RWPE2 (cell line): ENCODE data around the gene AFAP1.
A peak's percentile ranks its signal among the peaks of the same experiment; 100 is the strongest.

Experiments
- ATAC-seq: fragments of 200-7000 bp; cut with Tn5 transposase; 3 replicates; pipeline ENCODE4 v1.9.1; 2021; ENCODE audit warnings: low read depth
- DNase-seq: peaks from one replicate; pipeline ENCODE4 v3.0.0-alpha.2; 2020; ENCODE audit warnings: low spot score
- H3K27ac ChIP-seq: fragments of 450-650 bp; 2 replicates; pipeline ENCODE4 v1.5.1; 2017; ENCODE audit warnings: mild to moderate bottlenecking; ENCODE audit not compliant: poor library complexity, severe bottlenecking
- H3K27me3 ChIP-seq: fragments of 250-450 bp; sonication (Bioruptor Pico); 2 replicates; pipeline ENCODE4 v1.5.1; 2021; ENCODE audit warnings: mild to moderate bottlenecking, moderate library complexity; ENCODE audit not compliant: insufficient read depth, poor library complexity, severe bottlenecking
- H3K36me3 ChIP-seq: fragments of 250-450 bp; sonication (Bioruptor Pico); 2 replicates; pipeline ENCODE4 v1.5.1; 2020; ENCODE audit warnings: low read depth, mild to moderate bottlenecking, moderate library complexity
- H3K4me1 ChIP-seq: fragments of 250-450 bp; sonication (Bioruptor Pico); 2 replicates; pipeline ENCODE4 v1.5.1; 2021; ENCODE audit warnings: mild to moderate bottlenecking, moderate library complexity; ENCODE audit not compliant: insufficient read depth, poor library complexity, severe bottlenecking
- H3K4me3 ChIP-seq: fragments of 250-450 bp; sonication (Bioruptor Pico); 2 replicates; pipeline ENCODE4 v1.5.1; 2021; ENCODE audit warnings: mild to moderate bottlenecking, moderate library complexity; ENCODE audit not compliant: severe bottlenecking
- H3K9me3 ChIP-seq: fragments of 250-450 bp; sonication (Bioruptor Pico); 2 replicates; pipeline ENCODE4 v1.5.1; 2021; ENCODE audit warnings: mild to moderate bottlenecking, moderate library complexity; ENCODE audit not compliant: severe bottlenecking
- TF ChIP-seq, protein P1 (sequence below): fragments of 450-650 bp; IDR thresholded peaks from one replicate; pipeline ENCODE4 v1.5.1; 2017; ENCODE audit warnings: mild to moderate bottlenecking, moderate library complexity; ENCODE audit not compliant: poor library complexity, severe bottlenecking

The AFAP1 gene

GRCh38 chr4:7773401-7774180, 166.1 kb downstream of the AFAP1 start:
- TF ChIP-seq, protein P1, sequence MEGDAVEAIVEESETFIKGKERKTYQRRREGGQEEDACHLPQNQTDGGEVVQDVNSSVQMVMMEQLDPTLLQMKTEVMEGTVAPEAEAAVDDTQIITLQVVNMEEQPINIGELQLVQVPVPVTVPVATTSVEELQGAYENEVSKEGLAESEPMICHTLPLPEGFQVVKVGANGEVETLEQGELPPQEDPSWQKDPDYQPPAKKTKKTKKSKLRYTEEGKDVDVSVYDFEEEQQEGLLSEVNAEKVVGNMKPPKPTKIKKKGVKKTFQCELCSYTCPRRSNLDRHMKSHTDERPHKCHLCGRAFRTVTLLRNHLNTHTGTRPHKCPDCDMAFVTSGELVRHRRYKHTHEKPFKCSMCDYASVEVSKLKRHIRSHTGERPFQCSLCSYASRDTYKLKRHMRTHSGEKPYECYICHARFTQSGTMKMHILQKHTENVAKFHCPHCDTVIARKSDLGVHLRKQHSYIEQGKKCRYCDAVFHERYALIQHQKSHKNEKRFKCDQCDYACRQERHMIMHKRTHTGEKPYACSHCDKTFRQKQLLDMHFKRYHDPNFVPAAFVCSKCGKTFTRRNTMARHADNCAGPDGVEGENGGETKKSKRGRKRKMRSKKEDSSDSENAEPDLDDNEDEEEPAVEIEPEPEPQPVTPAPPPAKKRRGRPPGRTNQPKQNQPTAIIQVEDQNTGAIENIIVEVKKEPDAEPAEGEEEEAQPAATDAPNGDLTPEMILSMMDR, result no peak
- H3K9me3 ChIP-seq, result no peaks in the 10 kb centered on the region
- H3K4me1 ChIP-seq, result no peaks in the 10 kb centered on the region
- ATAC-seq, result no peak
- no peak overlapping the region for H3K4me3 ChIP-seq
- peaks cover 91% of the 10 kb centered on the region for H3K36me3 ChIP-seq
- DNase-seq, result peak; percentile 58
- no peaks in the 10 kb centered on the region for H3K27me3 ChIP-seq
- H3K27ac ChIP-seq, result no peak overlapping the region

DNA sequence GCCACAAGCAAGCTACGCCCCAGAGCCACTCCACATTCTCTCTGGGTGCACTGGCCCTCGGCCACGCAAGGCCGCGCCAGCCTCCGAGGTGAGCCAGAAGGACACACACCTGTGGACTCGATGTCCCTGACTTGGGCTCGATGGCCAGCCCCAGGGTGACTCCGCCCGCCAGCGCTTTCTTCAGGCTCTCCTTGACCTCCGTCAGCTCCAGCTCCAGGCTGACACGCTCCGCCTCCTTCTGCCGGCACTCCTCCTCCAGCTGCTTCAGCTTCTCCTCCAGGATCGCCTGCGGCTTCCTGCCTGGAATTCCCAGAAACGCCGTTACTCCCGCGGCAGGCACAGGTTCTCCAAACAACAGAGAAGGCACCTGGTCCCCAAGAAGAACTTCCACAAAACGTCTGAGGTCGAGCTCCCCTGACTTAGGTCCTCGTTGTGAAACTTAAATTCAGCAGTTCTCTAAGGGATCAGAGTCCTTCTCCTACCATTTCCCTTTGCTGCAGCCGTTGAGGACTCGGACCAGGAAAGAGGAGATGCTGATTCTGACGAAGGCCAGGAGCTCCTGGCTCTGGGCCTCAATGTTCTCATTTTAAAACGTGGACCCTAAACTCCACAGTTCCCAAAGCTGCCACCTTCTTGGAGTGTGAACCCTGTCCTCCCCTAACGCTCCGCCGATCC, 166.8 kb downstream of the AFAP1 start:
- Histone ChIP-seq H3K36me3 (peaks cover 91% of the 10 kb centered on the region), H3K27ac (no peak overlapping the region), H3K4me3 (no peak overlapping the region), H3K27me3 (no peaks in the 10 kb centered on the region), H3K4me1 (no peaks in the 10 kb centered on the region), H3K9me3 (no peaks in the 10 kb centered on the region)
- TF ChIP-seq, protein P1, result no peak
- DNase-seq (peak; percentile 62), ATAC-seq (no peak)

DNA sequence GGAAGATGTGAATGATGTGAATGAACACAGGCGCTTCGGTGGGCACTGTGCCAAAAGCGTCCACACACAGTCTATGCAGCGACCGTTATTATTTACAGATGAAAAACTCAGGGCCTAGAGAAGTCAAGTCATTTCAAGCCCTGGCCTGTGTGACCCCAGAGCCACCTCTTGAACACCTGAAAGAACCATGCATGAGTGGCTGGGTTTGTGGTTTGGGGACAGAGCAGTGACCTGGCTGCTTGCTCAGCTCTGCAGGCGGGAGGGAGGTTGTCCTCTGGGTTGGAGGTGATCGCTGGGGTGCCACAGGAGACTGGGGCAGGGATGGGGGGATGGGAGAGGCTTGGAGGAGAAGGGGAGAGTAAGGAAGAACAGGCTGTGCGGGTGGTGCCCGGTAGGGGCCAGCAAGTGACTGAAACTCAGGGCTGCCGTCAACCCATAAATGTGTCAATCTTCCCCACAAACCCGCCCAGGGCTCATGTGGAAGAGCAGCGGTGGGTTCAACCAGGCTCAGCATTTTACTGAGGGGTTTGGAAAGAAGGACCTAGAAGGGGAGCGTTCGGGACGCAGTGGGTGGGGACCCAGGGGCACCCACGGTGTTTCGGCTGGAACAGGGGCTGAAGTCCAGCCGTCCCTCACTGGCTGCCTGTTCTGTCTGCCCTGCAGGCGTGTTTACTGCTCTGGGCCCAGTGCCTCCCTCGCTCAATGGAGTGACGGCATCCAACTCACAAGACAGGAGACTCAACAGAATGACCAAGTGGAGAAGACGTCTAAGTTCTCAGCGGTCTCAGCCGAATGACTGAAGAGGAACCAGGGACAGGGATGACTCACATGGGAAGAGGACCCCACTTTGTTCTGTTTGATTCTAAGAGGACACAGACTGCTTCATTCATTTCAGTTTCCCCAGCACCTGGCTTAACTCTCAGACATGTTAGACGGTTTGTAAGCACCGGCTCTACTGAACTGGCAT, 167.8 kb downstream of the AFAP1 start:
- DNase-seq (peak; percentile 44), ATAC-seq (no peak)
- no peaks in the 10 kb centered on the region for H3K9me3 ChIP-seq
- no peaks in the 10 kb centered on the region for H3K4me1 ChIP-seq
- no peak overlapping the region for H3K27ac ChIP-seq
- H3K4me3 ChIP-seq, result no peak overlapping the region
- TF ChIP-seq, protein P1, result no peak
- H3K27me3 ChIP-seq, result no peaks in the 10 kb centered on the region
- H3K36me3 ChIP-seq, result peaks cover 91% of the 10 kb centered on the region

GRCh38 chr4:7771056-7771455, 168.6 kb downstream of the AFAP1 start:
- ATAC-seq (no peak), DNase-seq (peak; percentile 23)
- Histone ChIP-seq H3K27me3 (no peaks in the 10 kb centered on the region), H3K36me3 (peaks cover 89% of the 10 kb centered on the region), H3K4me3 (no peak overlapping the region), H3K9me3 (no peaks in the 10 kb centered on the region), H3K4me1 (no peaks in the 10 kb centered on the region), H3K27ac (no peak overlapping the region)
- TF ChIP-seq, protein P1, result no peak
